Activated B cell treated with CpG ODN at 0.5 μM for 24 hours (primary cell): ENCODE measurements around the gene FITM1. TPM values are rescaled to one million over a fixed set of nuclear protein-coding genes. Genes with fewer than 3 reads are reported as not detected.

Experiments
- ATAC-seq: fragments of 200-7000 bp; cut with Tn5 transposase; one replicate; pipeline ENCODE4 v1.10.0; 2021; ENCODE audit warnings: low read depth, mild to moderate bottlenecking, moderate library complexity
- CTCF ChIA-PET: fragments of 350-600 bp; sonication (Branson Sonifier 250); formaldehyde crosslinking; loops from one replicate; lab custom pipeline; 2021; ENCODE audit warnings: antibody characterized with exemption; lab: Charles Lee
- POLR2A ChIA-PET: fragments of 350-600 bp; sonication (Branson Sonifier 250); formaldehyde crosslinking; loops from one replicate; lab custom pipeline; 2021; ENCODE audit warnings: antibody characterized with exemption; lab: Charles Lee
- DNase-seq: peaks from one replicate; pipeline ENCODE4 v3.0.0; 2022
- H3K27ac Mint-ChIP-seq: one replicate; pipeline ENCODE4 v1.8.0; 2020; ENCODE audit warnings: mixed read lengths
- H3K27me3 Mint-ChIP-seq: one replicate; pipeline ENCODE4 v1.8.0; 2021; ENCODE audit warnings: mixed read lengths
- H3K36me3 Mint-ChIP-seq: one replicate; pipeline ENCODE4 v1.8.0; 2021; ENCODE audit warnings: low read depth, mixed read lengths
- H3K4me1 Mint-ChIP-seq: one replicate; pipeline ENCODE4 v1.8.0; 2021; ENCODE audit warnings: mixed read lengths
- H3K4me3 Mint-ChIP-seq: one replicate; pipeline ENCODE4 v1.8.0; 2020; ENCODE audit warnings: mild to moderate bottlenecking, mixed read lengths
- H3K9me3 Mint-ChIP-seq: one replicate; pipeline ENCODE4 v1.8.0; 2020; ENCODE audit warnings: mixed read lengths
- CTCF ChIP-seq: fragments of 200-600 bp; IDR thresholded peaks from one replicate; pipeline ENCODE4 v1.8.0; 2022; ENCODE audit warnings: antibody characterized with exemption, mild to moderate bottlenecking
- intact Hi-C: fragments of 100-400 bp; cut with micrococcal nuclease; formaldehyde crosslinking; loops from one replicate; pipeline ENCODE4 v1.15.1; 2024
- total RNA-seq: library from RNA; stranded (reverse); gene quantifications from 2 replicates; pipeline ENCODE4 v1.2.3, GENCODE V29; 2022

The FITM1 gene
- total RNA-seq, 1 donor from 2014 or later: 2.3 TPM

- TF ChIP-seq CTCF: no peak
- ATAC-seq (no peak), DNase-seq (no peak)
- Mint-ChIP-seq H3K27me3 (no peaks in the 10 kb centered on the region), H3K4me3 (no peak overlapping the region), H3K4me1 (peaks cover 75% of the 10 kb centered on the region), H3K36me3 (peaks cover 62% of the 10 kb centered on the region), H3K27ac (no peak overlapping the region), H3K9me3 (no peaks in the 10 kb centered on the region)
- CTCF ChIA-PET: interaction anchor here (1.0 to 1.4 kb wide), 2 partner anchors 18 to 70 kb away, joined by 3 read pairs; partner anchors contain the start of genes CHMP4A and IRF9
- POLR2A ChIA-PET: interaction anchor here (0.8 to 2.2 kb wide), 4 partner anchors 18 to 53 kb away, joined by 4 to 8 read pairs (median 4); partner anchors contain the start of genes DCAF11, IRF9 and NRL
- intact Hi-C loops: no loop called here
These were observed 13.1 kb downstream of the FITM1 start for GRCh38 chr14:24143511-24143910.

GRCh38 chr14:24144451-24144850, 14.0 kb downstream of the FITM1 start:
- H3K4me1 Mint-ChIP-seq: peaks cover 74% of the 10 kb centered on the region
- no peak overlapping the region for H3K27ac Mint-ChIP-seq
- no peaks in the 10 kb centered on the region for H3K27me3 Mint-ChIP-seq
- H3K9me3 Mint-ChIP-seq: no peaks in the 10 kb centered on the region
- no peak for ATAC-seq
- TF ChIP-seq CTCF: no peak
- no peak overlapping the region for H3K4me3 Mint-ChIP-seq
- intact Hi-C loops: no loop called here
- ChIA-PET POLR2A (interaction anchor here (0.5 to 2.2 kb wide), 4 partner anchors 17 to 97 kb away, joined by 3 to 9 read pairs (median 6); partner anchors contain the start of gene IRF9), CTCF (interaction anchor here (1.4 kb wide), 1 partner anchor 69 kb away, joined by 3 read pairs; the partner anchor contains the start of gene CHMP4A)
- H3K36me3 Mint-ChIP-seq: peaks cover 62% of the 10 kb centered on the region
- no peak for DNase-seq

GRCh38 chr14:24145219-24145618, 14.8 kb downstream of the FITM1 start:
- Mint-ChIP-seq H3K27me3 (no peaks in the 10 kb centered on the region), H3K4me3 (peak overlapping the region; percentile 97), H3K27ac (peak overlapping the region; percentile 94), H3K4me1 (peaks cover 67% of the 10 kb centered on the region), H3K36me3 (peaks cover 63% of the 10 kb centered on the region), H3K9me3 (no peaks in the 10 kb centered on the region)
- intact Hi-C loops: no loop called here
- no peak for ATAC-seq
- DNase-seq: no peak
- ChIA-PET CTCF (interaction anchor here (0.8 to 4.2 kb wide), 4 partner anchors 9 to 163 kb away, joined by 3 to 45 read pairs (median 20); partner anchors contain the start of genes IRF9 and PSME1), POLR2A (interaction anchor here (0.9 to 4.6 kb wide), 13 partner anchors 8 to 285 kb away, joined by 3 to 94 read pairs (median 21); partner anchors contain the start of genes CBLN3, CHMP4A, DCAF11 and IRF9)
- no peak for TF ChIP-seq CTCF

GRCh38 chr14:24145690-24146452, 15.4 kb downstream of the FITM1 start:
- Mint-ChIP-seq H3K36me3 (peaks cover 70% of the 10 kb centered on the region), H3K4me3 (peak overlapping the region; percentile 97), H3K27me3 (no peaks in the 10 kb centered on the region), H3K27ac (peak overlapping the region; percentile 94), H3K4me1 (peaks cover 61% of the 10 kb centered on the region), H3K9me3 (no peaks in the 10 kb centered on the region)
- CTCF ChIA-PET: interaction anchor here (0.8 to 4.2 kb wide), 6 partner anchors 10 to 163 kb away, joined by 3 to 45 read pairs (median 11); partner anchors contain the start of genes DCAF11, IRF9, PCK2 and PSME1
- DNase-seq (no peak), ATAC-seq (no peak)
- POLR2A ChIA-PET: interaction anchor here (0.6 to 4.6 kb wide), 23 partner anchors 9 to 284 kb away, joined by 3 to 94 read pairs (median 10); partner anchors contain the start of genes CBLN3, CHMP4A, DCAF11 and IPO4
- TF ChIP-seq CTCF: no peak
- intact Hi-C loops: loop anchor here (1.0 to 2.0 kb wide), 6 partner anchors 10 to 825 kb away; partner anchors contain the start of genes GMPR2, IPO4, NEDD8 and PABPN1
